GM23338 (cell line): ENCODE measurements around the gene OSBPL3. TPM values are rescaled to one million over a fixed set of nuclear protein-coding genes. Genes with fewer than 3 reads are reported as not detected.
A peak's percentile ranks its signal among the peaks of the same experiment; 100 is the strongest.

ENCODE experiments used
- ATAC-seq: fragments of 200-7000 bp; cut with Tn5 transposase; 3 replicates; pipeline ENCODE4 v1.9.1; 2020
- DNase-seq: peaks from one replicate; pipeline ENCODE4 v3.0.0-alpha.2; 2015; ENCODE audit warnings: low spot score
- H2AFZ ChIP-seq: fragments of 200-600 bp; sonication (generic); 2 replicates; pipeline ENCODE4 v1.8.0; 2016; ENCODE audit warnings: antibody characterized with exemption, mild to moderate bottlenecking, moderate library complexity
- H3F3A ChIP-seq: fragments of 200-600 bp; sonication (generic); replicated peaks from 2 replicates; pipeline ENCODE4 v1.8.0; 2017; ENCODE audit warnings: antibody characterized with exemption, mixed run types, low read depth
- H3K27ac ChIP-seq: fragments of 200-600 bp; sonication (generic); 2 replicates; pipeline ENCODE4 v1.6.1; 2016; ENCODE audit warnings: low read depth
- H3K27me3 ChIP-seq: fragments of 200-600 bp; sonication (generic); 2 replicates; pipeline ENCODE4 v1.8.0; 2016; ENCODE audit warnings: mild to moderate bottlenecking, mixed run types, moderate library complexity; ENCODE audit not compliant: insufficient read depth
- H3K36me3 ChIP-seq: fragments of 200-600 bp; sonication (generic); 2 replicates; pipeline ENCODE4 v1.8.0; 2016; ENCODE audit warnings: mild to moderate bottlenecking; ENCODE audit not compliant: insufficient read depth
- H3K4me1 ChIP-seq: fragments of 200-600 bp; sonication (generic); 2 replicates; pipeline ENCODE4 v1.8.0; 2016; ENCODE audit warnings: mild to moderate bottlenecking, moderate library complexity; ENCODE audit not compliant: insufficient read depth
- H3K4me2 ChIP-seq: fragments of 200-600 bp; sonication (generic); 2 replicates; pipeline ENCODE4 v1.7.1; 2017; ENCODE audit warnings: mixed run types
- H3K4me3 ChIP-seq: fragments of 200-600 bp; sonication (generic); 2 replicates; pipeline ENCODE4 v1.6.1; 2016; ENCODE audit warnings: mixed run types
- H3K79me2 ChIP-seq: fragments of 200-600 bp; sonication (generic); replicated peaks from 2 replicates; pipeline ENCODE4 v1.8.0; 2017; ENCODE audit warnings: mild to moderate bottlenecking; ENCODE audit not compliant: insufficient read depth
- H3K9me2 ChIP-seq: fragments of 200-600 bp; sonication (generic); 2 replicates; pipeline ENCODE4 v1.8.0; 2017; ENCODE audit not compliant: insufficient read depth
- H4K20me1 ChIP-seq: fragments of 200-600 bp; sonication (generic); replicated peaks from 2 replicates; pipeline ENCODE4 v1.8.0; 2017; ENCODE audit warnings: mild to moderate bottlenecking; ENCODE audit not compliant: insufficient read depth
- H3K27ac Mint-ChIP-seq: 2 replicates; pipeline ENCODE4 v1.8.0; 2020; ENCODE audit warnings: inconsistent platforms, mild to moderate bottlenecking, moderate library complexity, mixed read lengths
- H3K27me3 Mint-ChIP-seq: 3 replicates; pipeline ENCODE4 v1.8.0; 2022; ENCODE audit warnings: low read depth, mild to moderate bottlenecking, moderate library complexity, mixed read lengths, inconsistent platforms; ENCODE audit not compliant: insufficient read depth, poor library complexity
- H3K36me3 Mint-ChIP-seq: 3 replicates; pipeline ENCODE4 v1.8.0; 2021; ENCODE audit warnings: low read depth, mild to moderate bottlenecking, inconsistent platforms, moderate library complexity, mixed read lengths
- H3K4me1 Mint-ChIP-seq: 3 replicates; pipeline ENCODE4 v1.8.0; 2020; ENCODE audit warnings: mild to moderate bottlenecking, inconsistent platforms, mixed read lengths
- H3K4me3 Mint-ChIP-seq: 3 replicates; pipeline ENCODE4 v1.8.0; 2021; ENCODE audit warnings: moderate library complexity, mild to moderate bottlenecking, inconsistent platforms, mixed read lengths
- H3K9me3 Mint-ChIP-seq: 3 replicates; pipeline ENCODE4 v1.8.0; 2020; ENCODE audit warnings: moderate library complexity, mild to moderate bottlenecking, inconsistent platforms, mixed read lengths
- CREB1 ChIP-seq: fragments of 250-450 bp; sonication (Bioruptor Pico); IDR thresholded peaks from 2 replicates; pipeline ENCODE4 v1.5.0; 2020; ENCODE audit warnings: low read depth, mild to moderate bottlenecking, moderate library complexity
- CTCF ChIP-seq, 2 experiments: fragments of 200-600 bp in 1 of 2; sonication (generic) in 1 of 2; conservative IDR thresholded peaks; 2 replicates each; pipeline versions ENCODE4 v1.5.1 to v1.6.1; 2016 to 2017; ENCODE audit warnings: antibody characterized with exemption in 2 of 2, low read depth in 2 of 2, mild to moderate bottlenecking in 2 of 2, moderate library complexity in 1 of 2
- ETS1 ChIP-seq: IDR thresholded peaks from 2 replicates; pipeline ENCODE4 v1.6.1; 2016; ENCODE audit warnings: antibody characterized with exemption
- EZH2 ChIP-seq: fragments of 200-600 bp; sonication (generic); IDR thresholded peaks from one replicate; pipeline ENCODE4 v1.8.0; 2017; ENCODE audit warnings: antibody characterized with exemption, mild to moderate bottlenecking, low read depth; ENCODE audit not compliant: unreplicated experiment
- EZH2phosphoT487 ChIP-seq: fragments of 200-600 bp; sonication (generic); IDR thresholded peaks from one replicate; pipeline ENCODE4 v1.8.1; 2018; ENCODE audit warnings: antibody characterized with exemption; ENCODE audit not compliant: unreplicated experiment
- JUNB ChIP-seq: IDR thresholded peaks from one replicate; pipeline ENCODE4 v1.6.1; 2016; ENCODE audit warnings: antibody characterized with exemption; ENCODE audit not compliant: unreplicated experiment
- NANOG ChIP-seq: IDR thresholded peaks from 2 replicates; pipeline ENCODE4 v1.6.1; 2016; ENCODE audit warnings: antibody characterized with exemption, borderline replicate concordance
- POLR2AphosphoS5 ChIP-seq: IDR thresholded peaks from 2 replicates; pipeline ENCODE4 v1.6.1; 2016; ENCODE audit warnings: antibody characterized with exemption, low read depth
- REST ChIP-seq: IDR thresholded peaks from one replicate; pipeline ENCODE4 v1.6.1; 2018; ENCODE audit warnings: antibody characterized with exemption; ENCODE audit not compliant: unreplicated experiment
- STAT1 ChIP-seq: IDR thresholded peaks from one replicate; pipeline ENCODE4 v1.6.1; 2016; ENCODE audit warnings: antibody characterized with exemption; ENCODE audit not compliant: unreplicated experiment
- ZNF331 ChIP-seq: fragments of 250-450 bp; sonication (Bioruptor Pico); IDR thresholded peaks from 2 replicates; pipeline ENCODE4 v1.5.0; 2020; ENCODE audit warnings: low read depth, mild to moderate bottlenecking, moderate library complexity
- ZNF462 ChIP-seq: fragments of 250-450 bp; sonication (Bioruptor Pico); IDR thresholded peaks from 2 replicates; pipeline ENCODE4 v1.5.0; 2020; ENCODE audit warnings: mild to moderate bottlenecking, moderate library complexity
- polyA plus RNA-seq: library from polyadenylated mRNA; unstranded; fragments of >200 nt; fragmentation: Nextera tagmentation; extraction: Ambion mirVana; gene quantifications from 2 replicates; pipeline ENCODE4 v1.2.1, GENCODE V29; 2016
- total RNA-seq: library from RNA; depleted of rRNA; stranded (reverse); fragments of >200 nt; shearing (Covaris generic); gene quantifications from 2 replicates; pipeline ENCODE4 v1.2.3, GENCODE V29; 2014

Gene OSBPL3
- total and polyA plus RNA-seq, 2 experiments from 2014 or later = 7.2 to 15.7 TPM

DNA sequence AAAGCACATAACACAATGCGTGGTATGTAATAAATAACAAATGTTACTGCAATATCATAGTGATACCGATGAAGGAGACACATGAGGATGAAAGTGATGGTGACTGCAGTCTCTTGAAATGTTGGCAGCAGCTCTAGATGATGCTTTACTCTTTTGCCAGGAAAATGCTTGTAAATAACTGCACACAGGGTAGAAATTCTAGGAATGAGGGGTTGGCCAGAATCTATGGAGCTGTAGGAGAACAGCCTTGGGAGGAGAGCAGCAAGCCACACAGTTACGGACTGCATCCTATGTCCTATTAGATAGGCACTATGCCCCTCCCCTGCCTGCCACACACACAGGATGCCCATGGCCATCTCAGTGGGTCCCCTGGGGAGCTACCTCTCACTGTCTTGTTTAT, 125.1 kb downstream of the OSBPL3 start:
- 0 out of 2 replicates have a peak overlapping the region, but pooled peaks have one; percentile 36 for H3K27ac Mint-ChIP-seq
- ATAC-seq = no peak
- Histone ChIP-seq H3K27ac (no peak overlapping the region), H3K4me3 (no peak overlapping the region), H3K79me2 (no peaks in the 10 kb centered on the region), H3K4me1 (peaks cover 16% of the 10 kb centered on the region), H3K27me3 (no peaks in the 10 kb centered on the region), H3K4me2 (no peak overlapping the region), H2AFZ (no peak overlapping the region), H3F3A (no peaks in the 10 kb centered on the region), H3K9me2 (no peaks in the 10 kb centered on the region), H4K20me1 (no peaks in the 10 kb centered on the region), H3K36me3 (no peaks in the 10 kb centered on the region)
- no peaks in the 10 kb centered on the region for H3K36me3 Mint-ChIP-seq
- no peak for DNase-seq
- peaks cover 23% of the 10 kb centered on the region for H3K4me1 Mint-ChIP-seq
- TF ChIP-seq REST (no peak), EZH2 (no peak), NANOG (no peak), ZNF462 (no peak), STAT1 (no peak), ZNF331 (CRISPR knock-in tag) (no peak), CREB1 (CRISPR knock-in tag) (no peak), ETS1 (no peak), POLR2AphosphoS5 (no peak), EZH2phosphoT487 (no peak), JUNB (no peak), CTCF (conservative IDR thresholded peaks at IDR 0.05; ENCODE audit: low read depth in 2 of 2) (no peak)
- no peak overlapping the region for H3K4me3 Mint-ChIP-seq
- no peaks in the 10 kb centered on the region for H3K27me3 Mint-ChIP-seq
- no peaks in the 10 kb centered on the region for H3K9me3 Mint-ChIP-seq
